Dendritic cell treated with granulocyte-macrophage colony-stimulating factor and Interleukin-4, amounts not matched to agents 40 ng/mL and 50 ng/mL, for 4 days (primary cell): Measurements from ENCODE around the gene GRB10.

ENCODE experiments used
- H3K27ac Mint-ChIP-seq: one replicate; pipeline ENCODE4 v1.8.0; 2022; ENCODE audit warnings: mild to moderate bottlenecking, mixed read lengths
- H3K27me3 Mint-ChIP-seq: one replicate; pipeline ENCODE4 v1.8.0; 2022; ENCODE audit warnings: mild to moderate bottlenecking, mixed read lengths
- H3K36me3 Mint-ChIP-seq: one replicate; pipeline ENCODE4 v1.8.0; 2022; ENCODE audit warnings: low read depth, mixed read lengths
- H3K4me1 Mint-ChIP-seq: one replicate; pipeline ENCODE4 v1.8.0; 2022; ENCODE audit warnings: low read depth, mixed read lengths
- H3K4me3 Mint-ChIP-seq: one replicate; pipeline ENCODE4 v1.8.0; 2022; ENCODE audit warnings: mild to moderate bottlenecking, moderate library complexity, mixed read lengths
- H3K9me3 Mint-ChIP-seq: one replicate; pipeline ENCODE4 v1.8.0; 2022; ENCODE audit warnings: mixed read lengths
- intact Hi-C: fragments of 100-400 bp; cut with micrococcal nuclease; formaldehyde crosslinking; loops from one replicate; pipeline ENCODE4 v1.15.0; 2022

GRB10 gene

GRCh38 chr7:50721160-50721559, 61.5 kb downstream of the GRB10 start:
- no peaks in the 10 kb centered on the region for H3K27me3 Mint-ChIP-seq
- H3K27ac Mint-ChIP-seq = no peak overlapping the region
- H3K4me1 Mint-ChIP-seq = peaks cover 21% of the 10 kb centered on the region
- H3K36me3 Mint-ChIP-seq = no peaks in the 10 kb centered on the region
- intact Hi-C loops = no loop called here
- no peak overlapping the region for H3K4me3 Mint-ChIP-seq
- no peaks in the 10 kb centered on the region for H3K9me3 Mint-ChIP-seq

GRCh38 chr7:50720295-50720694, 62.4 kb downstream of the GRB10 start:
- H3K4me3 Mint-ChIP-seq = no peak overlapping the region
- intact Hi-C loops = no loop called here
- H3K4me1 Mint-ChIP-seq = peaks cover 21% of the 10 kb centered on the region
- H3K27ac Mint-ChIP-seq = no peak overlapping the region
- H3K27me3 Mint-ChIP-seq = no peaks in the 10 kb centered on the region
- H3K9me3 Mint-ChIP-seq = no peaks in the 10 kb centered on the region
- no peaks in the 10 kb centered on the region for H3K36me3 Mint-ChIP-seq

DNA sequence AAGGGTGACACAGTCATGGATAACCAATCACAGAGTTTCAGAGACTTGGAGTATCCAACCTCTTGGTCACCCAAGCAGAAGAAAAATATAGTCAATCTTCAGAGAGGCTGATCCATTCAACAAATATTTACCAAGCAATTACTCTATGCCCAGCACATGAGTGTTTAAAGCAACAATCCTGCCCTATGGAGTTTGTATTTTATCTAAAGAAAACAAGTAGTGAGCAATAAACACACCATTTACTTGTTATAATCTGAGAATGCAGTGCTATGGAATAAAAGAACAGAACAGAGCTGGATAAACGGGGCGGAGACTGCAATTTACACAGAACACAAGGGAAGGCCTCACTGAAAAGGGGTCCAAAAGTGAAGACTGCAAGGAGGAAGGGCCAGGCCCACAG, 63.8 kb downstream of the GRB10 start:
- Mint-ChIP-seq H3K4me3 (no peak overlapping the region), H3K27me3 (no peaks in the 10 kb centered on the region), H3K4me1 (peaks cover 13% of the 10 kb centered on the region), H3K27ac (no peak overlapping the region), H3K36me3 (no peaks in the 10 kb centered on the region), H3K9me3 (no peaks in the 10 kb centered on the region)
- intact Hi-C loops = no loop called here

DNA sequence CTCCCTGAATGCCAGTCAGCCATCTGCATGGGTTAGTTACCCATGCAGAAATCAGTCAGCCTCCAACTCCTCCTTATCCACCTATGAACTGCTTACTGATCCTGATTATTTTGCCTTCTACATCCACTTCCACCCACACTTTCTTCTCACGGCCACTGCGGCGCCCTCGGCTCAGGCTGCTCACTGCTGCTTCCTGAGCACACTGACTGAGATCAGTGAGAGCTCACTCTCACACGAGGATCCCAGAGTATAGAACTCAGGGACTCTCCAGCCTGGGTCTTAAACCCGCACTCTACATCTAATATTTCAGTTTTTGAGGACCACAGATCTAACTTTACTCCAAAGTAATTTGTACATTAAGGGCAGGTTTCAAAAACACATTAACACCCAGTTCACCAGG, 64.4 kb downstream of the GRB10 start:
- Mint-ChIP-seq H3K27ac (no peak overlapping the region), H3K27me3 (peaks cover under 1% of the 10 kb centered on the region), H3K36me3 (no peaks in the 10 kb centered on the region), H3K4me3 (no peak overlapping the region), H3K9me3 (no peaks in the 10 kb centered on the region), H3K4me1 (peaks cover 7% of the 10 kb centered on the region)
- intact Hi-C loops = no loop called here

DNA sequence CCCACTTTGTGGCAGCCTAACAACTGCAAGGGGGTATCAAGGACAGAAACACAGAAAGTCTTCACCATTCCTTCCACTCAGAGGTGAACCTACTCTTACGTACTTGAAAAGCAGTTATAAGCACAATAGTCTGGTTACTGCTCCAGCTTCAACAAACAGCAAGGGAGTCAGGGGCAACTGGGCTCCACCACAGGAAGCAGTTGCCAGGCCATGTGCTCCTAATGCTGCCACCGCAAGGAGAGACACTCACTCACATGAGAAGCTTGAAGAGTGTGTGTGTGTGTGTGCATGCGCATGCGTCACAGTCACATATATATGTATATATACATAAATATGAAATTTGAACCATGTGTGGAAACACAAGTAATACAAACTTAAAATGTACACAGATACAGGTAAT, 65.5 kb downstream of the GRB10 start:
- Mint-ChIP-seq H3K9me3 (no peaks in the 10 kb centered on the region), H3K36me3 (no peaks in the 10 kb centered on the region), H3K4me3 (no peak overlapping the region), H3K27me3 (peaks cover 3% of the 10 kb centered on the region), H3K27ac (no peak overlapping the region), H3K4me1 (peaks cover under 1% of the 10 kb centered on the region)
- intact Hi-C loops = no loop called here

DNA sequence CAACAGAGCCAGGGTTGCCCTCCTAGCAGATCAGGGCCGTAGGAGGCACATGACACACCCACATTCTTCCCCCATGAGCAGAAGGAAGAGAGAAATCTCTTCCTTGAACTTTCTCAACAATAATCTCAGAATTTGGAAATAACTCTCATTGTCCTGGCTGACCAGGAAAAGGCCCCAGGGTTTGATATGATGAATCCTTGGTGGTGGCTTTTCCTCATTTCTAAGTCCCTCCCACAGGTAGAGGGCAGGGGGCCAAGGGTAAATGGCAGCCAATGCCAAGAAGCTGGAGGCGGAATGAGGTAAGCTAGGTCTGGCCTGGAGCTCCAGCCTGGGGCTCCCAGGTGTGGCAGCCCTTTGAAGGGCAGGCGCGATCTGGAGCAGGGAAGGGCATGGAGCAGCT, 67.8 kb downstream of the GRB10 start:
- peaks cover 3% of the 10 kb centered on the region for H3K27me3 Mint-ChIP-seq
- H3K4me3 Mint-ChIP-seq = no peak overlapping the region
- intact Hi-C loops = no loop called here
- H3K9me3 Mint-ChIP-seq = no peaks in the 10 kb centered on the region
- H3K27ac Mint-ChIP-seq = no peak overlapping the region
- no peaks in the 10 kb centered on the region for H3K4me1 Mint-ChIP-seq
- H3K36me3 Mint-ChIP-seq = no peaks in the 10 kb centered on the region

DNA sequence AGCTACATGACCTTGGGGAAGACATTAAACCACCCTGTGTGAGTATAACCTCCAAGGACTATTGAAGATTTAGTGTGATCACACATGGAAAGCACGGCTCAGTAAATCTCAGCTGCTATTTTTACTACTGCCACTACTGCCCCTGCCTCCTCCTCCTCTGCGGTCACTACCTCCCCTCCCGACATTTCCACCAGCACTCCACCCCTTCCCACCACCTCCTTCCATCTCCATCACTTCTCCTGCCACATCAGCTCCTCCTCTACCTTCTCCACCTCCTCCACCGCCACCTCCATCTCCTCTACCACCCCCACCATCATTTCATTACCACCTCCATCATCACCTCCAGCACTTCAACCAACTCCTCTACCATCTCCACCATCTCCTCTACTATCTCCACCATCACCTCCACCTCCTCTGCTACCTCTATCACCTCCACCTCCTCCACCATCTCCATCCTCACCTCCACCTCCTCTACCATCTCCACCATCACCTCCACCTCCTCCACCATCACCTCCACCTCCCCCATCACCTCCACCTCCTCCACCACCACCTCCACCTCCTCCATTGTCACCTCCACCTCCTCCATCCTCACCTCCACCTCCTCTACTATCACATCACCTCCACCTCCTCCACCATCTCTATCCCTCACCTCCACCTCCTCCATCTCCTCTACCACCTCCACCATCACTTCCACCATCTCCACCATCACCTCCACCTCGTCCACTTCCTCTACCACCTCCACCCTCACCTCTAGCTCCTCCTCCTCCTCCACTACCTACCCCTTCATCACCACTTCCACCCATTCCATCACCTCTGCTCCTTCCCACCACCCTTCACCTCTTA, 69.4 kb downstream of the GRB10 start:
- Mint-ChIP-seq H3K27me3 (peaks cover 3% of the 10 kb centered on the region), H3K4me3 (no peak overlapping the region), H3K9me3 (no peaks in the 10 kb centered on the region), H3K4me1 (no peaks in the 10 kb centered on the region), H3K36me3 (no peaks in the 10 kb centered on the region), H3K27ac (no peak overlapping the region)
- intact Hi-C loops = no loop called here

- Mint-ChIP-seq H3K4me1 (no peaks in the 10 kb centered on the region), H3K36me3 (no peaks in the 10 kb centered on the region), H3K4me3 (no peak overlapping the region), H3K9me3 (no peaks in the 10 kb centered on the region), H3K27ac (no peak overlapping the region), H3K27me3 (peaks cover 3% of the 10 kb centered on the region)
- intact Hi-C loops = no loop called here
These were observed 70.2 kb downstream of the GRB10 start for GRCh38 chr7:50712252-50713122.

DNA sequence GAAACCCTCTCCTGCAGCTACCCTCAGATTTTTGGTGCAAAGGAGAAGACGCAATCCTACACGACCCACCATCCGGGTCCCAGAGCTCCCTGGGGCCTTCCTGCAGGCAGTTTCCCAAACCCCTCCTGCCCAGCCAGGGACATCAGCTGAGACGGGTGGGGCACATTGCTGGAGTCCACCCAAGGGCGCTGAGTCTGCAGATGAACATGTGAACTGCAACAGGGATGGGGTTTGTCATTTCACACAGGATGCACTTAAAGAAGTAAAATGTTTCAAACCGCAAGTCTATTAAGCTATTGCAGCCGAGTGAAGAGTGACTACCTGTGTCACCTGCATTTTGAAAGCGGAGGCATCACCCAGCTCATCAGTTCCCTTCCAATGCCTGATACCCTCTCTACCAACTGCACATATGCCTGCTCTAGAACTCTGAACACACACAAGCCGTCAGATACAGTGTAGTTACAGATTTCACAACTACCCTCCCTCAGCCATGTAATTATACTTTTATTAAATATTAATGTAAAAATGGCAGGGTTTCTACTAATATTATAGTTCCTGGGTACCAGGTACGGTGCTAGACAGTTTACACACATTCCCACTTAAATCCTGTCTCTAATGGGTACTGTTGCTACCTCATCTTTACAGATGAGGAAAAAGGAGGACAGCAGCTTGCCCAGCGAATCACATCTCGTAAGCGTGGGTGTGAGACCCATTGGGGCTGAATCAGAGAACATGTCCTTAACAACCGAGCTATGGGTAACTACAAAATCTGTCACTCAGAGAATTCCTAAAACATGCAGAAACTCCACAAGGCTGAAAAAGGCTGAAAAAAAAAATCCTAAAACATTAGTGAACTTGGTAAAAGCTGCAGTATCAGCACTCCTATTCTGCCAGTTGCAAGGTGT, 71.2 kb downstream of the GRB10 start:
- no peaks in the 10 kb centered on the region for H3K36me3 Mint-ChIP-seq
- intact Hi-C loops = no loop called here
- H3K9me3 Mint-ChIP-seq = no peaks in the 10 kb centered on the region
- no peaks in the 10 kb centered on the region for H3K4me1 Mint-ChIP-seq
- H3K27ac Mint-ChIP-seq = no peak overlapping the region
- H3K27me3 Mint-ChIP-seq = peaks cover 3% of the 10 kb centered on the region
- no peak overlapping the region for H3K4me3 Mint-ChIP-seq

DNA sequence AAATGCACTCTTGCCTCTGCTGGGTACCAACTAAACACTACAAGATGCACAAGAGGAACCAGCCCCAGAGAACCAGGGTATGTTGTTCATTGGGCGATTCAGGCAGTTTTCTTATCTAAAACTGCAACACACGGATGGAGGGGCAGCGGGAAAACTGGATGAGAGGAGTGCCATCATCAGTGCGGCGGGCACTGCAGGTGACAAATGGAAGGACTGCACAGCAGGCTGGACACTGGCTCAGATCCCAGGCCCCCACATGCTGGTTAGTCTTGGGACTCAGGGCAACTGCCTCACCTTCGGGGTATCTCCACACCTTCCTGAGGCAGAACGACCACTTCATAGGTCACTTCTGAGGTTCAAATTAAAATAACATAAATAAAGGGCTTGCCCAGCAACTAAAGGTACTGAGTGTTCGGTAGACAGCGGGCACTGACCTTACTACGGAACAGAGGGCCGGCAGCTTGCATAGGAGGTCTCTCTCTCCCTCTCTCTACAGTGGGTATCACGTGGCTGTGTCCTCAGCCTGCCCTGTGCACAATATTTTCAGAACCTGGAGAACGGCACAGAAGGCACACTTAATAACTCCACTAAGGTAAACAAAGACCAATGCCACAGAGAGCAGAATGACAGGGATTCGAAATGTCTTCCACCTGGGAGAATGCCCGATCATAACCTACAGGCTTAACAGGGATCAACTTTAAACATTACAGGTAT, 72.1 kb downstream of the GRB10 start:
- intact Hi-C loops = no loop called here
- Mint-ChIP-seq H3K27me3 (peaks cover 3% of the 10 kb centered on the region), H3K4me1 (no peaks in the 10 kb centered on the region), H3K36me3 (no peaks in the 10 kb centered on the region), H3K27ac (no peak overlapping the region), H3K4me3 (no peak overlapping the region), H3K9me3 (no peaks in the 10 kb centered on the region)

DNA sequence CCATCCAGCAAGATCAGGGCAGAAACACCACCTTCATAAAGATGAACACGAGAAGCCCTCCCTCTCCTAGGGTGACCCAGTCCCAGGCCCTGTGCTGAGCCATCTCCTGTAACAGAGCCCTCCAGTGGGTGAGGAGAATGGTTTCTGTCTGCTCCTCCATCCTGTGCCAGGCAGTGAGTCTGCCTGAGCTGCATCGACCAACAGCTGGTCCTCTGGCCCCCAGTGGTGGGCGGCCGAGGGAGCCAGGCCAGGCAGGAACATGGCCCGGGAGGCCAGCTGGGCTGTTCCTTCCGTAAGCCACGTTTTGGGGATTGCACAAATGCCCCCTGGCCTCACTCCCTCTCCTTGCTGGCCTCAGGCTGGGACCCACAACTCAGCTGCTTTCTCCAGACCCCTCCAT, 73.5 kb downstream of the GRB10 start:
- H3K9me3 Mint-ChIP-seq = no peaks in the 10 kb centered on the region
- intact Hi-C loops = no loop called here
- H3K4me3 Mint-ChIP-seq = no peak overlapping the region
- peaks cover 3% of the 10 kb centered on the region for H3K27me3 Mint-ChIP-seq
- H3K27ac Mint-ChIP-seq = no peak overlapping the region
- H3K4me1 Mint-ChIP-seq = no peaks in the 10 kb centered on the region
- H3K36me3 Mint-ChIP-seq = no peaks in the 10 kb centered on the region

GRCh38 chr7:50707236-50708006, 75.3 kb downstream of the GRB10 start:
- intact Hi-C loops = no loop called here
- Mint-ChIP-seq H3K9me3 (no peaks in the 10 kb centered on the region), H3K36me3 (no peaks in the 10 kb centered on the region), H3K4me1 (no peaks in the 10 kb centered on the region), H3K27ac (no peak overlapping the region), H3K27me3 (no peaks in the 10 kb centered on the region), H3K4me3 (no peak overlapping the region)

DNA sequence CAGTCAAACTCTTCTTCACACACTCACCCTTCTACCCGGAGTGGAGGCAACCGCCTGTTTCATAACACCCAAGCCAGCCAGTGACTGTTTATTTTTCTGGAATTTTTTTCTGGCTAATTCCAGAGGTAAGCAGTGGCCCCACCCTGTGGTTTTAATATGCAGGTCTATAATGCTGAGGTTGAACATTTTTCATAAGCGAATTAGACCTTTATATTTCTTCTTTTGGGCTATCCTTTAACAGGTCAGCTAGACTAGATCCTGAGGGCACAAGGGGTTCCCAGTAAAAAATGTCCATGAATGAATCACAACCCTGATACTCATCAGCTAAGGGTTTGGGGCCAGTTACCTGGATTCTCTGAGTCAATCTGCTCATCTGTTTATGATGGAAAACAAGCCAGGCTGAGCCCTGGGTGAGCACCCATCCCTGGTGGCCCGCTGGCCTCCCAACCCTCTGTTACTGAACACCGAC, 76.2 kb downstream of the GRB10 start:
- Mint-ChIP-seq H3K4me3 (no peak overlapping the region), H3K9me3 (no peaks in the 10 kb centered on the region), H3K27ac (no peak overlapping the region), H3K36me3 (no peaks in the 10 kb centered on the region), H3K27me3 (no peaks in the 10 kb centered on the region), H3K4me1 (no peaks in the 10 kb centered on the region)
- intact Hi-C loops = no loop called here
